A204.1 (cell line): ENCODE results near the gene IL17RC.

Experiments used
- FAIRE-seq: peaks from 2 replicates; lab custom pipeline; 2012; peaks lifted over from hg19 to GRCh38; lab: Jason Lieb, UNC

The IL17RC gene

GRCh38 chr3:9946112-9947024, 29.5 kb downstream of the IL17RC start:
- no peak for FAIRE-seq

- no peak for FAIRE-seq
These were observed 30.4 kb downstream of the IL17RC start for GRCh38 chr3:9947025-9947995.

- FAIRE-seq = no peak
These were observed 31.7 kb downstream of the IL17RC start for GRCh38 chr3:9948586-9948985.

GRCh38 chr3:9949115-9949514, 32.2 kb downstream of the IL17RC start:
- FAIRE-seq = no peak

GRCh38 chr3:9949626-9950025, 32.7 kb downstream of the IL17RC start:
- no peak for FAIRE-seq

- FAIRE-seq = no peak
These were observed 34.2 kb downstream of the IL17RC start for GRCh38 chr3:9951126-9951525.

- no peak for FAIRE-seq
These were observed 34.7 kb downstream of the IL17RC start for GRCh38 chr3:9951598-9951961.

- no peak for FAIRE-seq
These were observed 35.3 kb downstream of the IL17RC start, which contains the start of gene PRRT3 for GRCh38 chr3:9951962-9952805. Gene PRRT3, minus strand, starts transcription at chr3:9952408. Its CDS starts 2,293 bp downstream, at chr3:9950115.

GRCh38 chr3:9955067-9955502, 38.2 kb downstream of the IL17RC start:
- no peak for FAIRE-seq

GRCh38 chr3:9955611-9956352, 38.9 kb downstream of the IL17RC start:
- no peak for FAIRE-seq

- no peak for FAIRE-seq
These were observed 40.3 kb downstream of the IL17RC start for GRCh38 chr3:9957214-9957613.

- no peak for FAIRE-seq
These were observed 48.4 kb downstream of the IL17RC start for GRCh38 chr3:9965200-9965875.

GRCh38 chr3:9966841-9967240, 49.9 kb downstream of the IL17RC start:
- FAIRE-seq = no peak

GRCh38 chr3:9969632-9970019, 52.7 kb downstream of the IL17RC start:
- no peak for FAIRE-seq

GRCh38 chr3:9970020-9970652, 53.2 kb downstream of the IL17RC start:
- FAIRE-seq = no peak

GRCh38 chr3:9976721-9977709, 60.1 kb downstream of the IL17RC start:
- FAIRE-seq = no peak

GRCh38 chr3:9978710-9979305, 61.9 kb downstream of the IL17RC start:
- FAIRE-seq = no peak

GRCh38 chr3:9980251-9980650, 63.4 kb downstream of the IL17RC start:
- FAIRE-seq = no peak
